Mammary epithelial cell (primary cell): ENCODE data around the gene PLEKHM3.

Experiments used
- CTCF ChIP-seq, 2 donors: IDR thresholded peaks in 1 of 2; conservative IDR thresholded peaks in 1 of 2; 2 replicates each; pipeline ENCODE4 v1.5.1; 2011 to 2012; ENCODE audit warnings: inconsistent platforms in 2 of 2, low read length in 2 of 2, mild to moderate bottlenecking in 2 of 2, control low read depth in 1 of 2, low read depth in 1 of 2; ENCODE audit not compliant: insufficient read depth in 1 of 2; ENCODE audit errors: extremely low read depth in 1 of 2
- EZH2 ChIP-seq: IDR thresholded peaks from 2 replicates; pipeline ENCODE4 v1.6.1; 2012; ENCODE audit warnings: low read length, inconsistent platforms, borderline replicate concordance

- peak in 1 of 2 donors; percentile 9 for TF ChIP-seq CTCF (conservative IDR thresholded peaks at IDR 0.05 in 1 of 2, IDR thresholded peaks at IDR 0.05 in 1 of 2; ENCODE audit: extremely low read depth in 1 of 2, insufficient read depth in 1 of 2, low read depth in 1 of 2, low read length in 2 of 2)
- no peak for TF ChIP-seq EZH2
These were observed 211.4 kb downstream of the PLEKHM3 start for GRCh38 chr2:207813942-207814341.
